Osteocyte (in vitro differentiated cells): ENCODE results near the gene TTC24. TPM values are rescaled to one million over a fixed set of nuclear protein-coding genes. Genes with fewer than 3 reads are reported as not detected.

Experiments
- DNase-seq: peaks from one replicate; pipeline ENCODE4 v3.0.0; 2021; ENCODE audit warnings: mixed read lengths; ENCODE audit not compliant: unreplicated experiment; ENCODE audit errors: extremely low spot score
- H3K27ac Mint-ChIP-seq: one replicate; pipeline ENCODE4 v1.8.0; 2021; ENCODE audit warnings: mild to moderate bottlenecking, mixed read lengths; ENCODE audit not compliant: unreplicated experiment
- H3K27me3 Mint-ChIP-seq: one replicate; pipeline ENCODE4 v1.8.0; 2021; ENCODE audit warnings: mixed read lengths; ENCODE audit not compliant: unreplicated experiment
- H3K36me3 Mint-ChIP-seq: one replicate; pipeline ENCODE4 v1.8.0; 2021; ENCODE audit warnings: mixed read lengths; ENCODE audit not compliant: unreplicated experiment
- H3K4me1 Mint-ChIP-seq: one replicate; pipeline ENCODE4 v1.8.0; 2021; ENCODE audit warnings: mixed read lengths; ENCODE audit not compliant: unreplicated experiment
- H3K4me3 Mint-ChIP-seq: one replicate; pipeline ENCODE4 v1.8.0; 2021; ENCODE audit warnings: mild to moderate bottlenecking, moderate library complexity, mixed read lengths; ENCODE audit not compliant: unreplicated experiment
- H3K9me3 Mint-ChIP-seq: one replicate; pipeline ENCODE4 v1.8.0; 2021; ENCODE audit warnings: mixed read lengths; ENCODE audit not compliant: unreplicated experiment
- total RNA-seq: library from RNA; stranded (reverse); gene quantifications from 2 replicates; pipeline ENCODE4 v1.2.1, GENCODE V29; 2021
- TF ChIP-seq, protein P1 (sequence below): fragments of 200-600 bp; sonication (generic); IDR thresholded peaks from 2 replicates; pipeline ENCODE4 v1.5.0; 2021; ENCODE audit warnings: antibody characterized with exemption, mild to moderate bottlenecking, moderate library complexity

TTC24 gene
- total RNA-seq, 1 donor from 2014 or later, result not detected

DNA sequence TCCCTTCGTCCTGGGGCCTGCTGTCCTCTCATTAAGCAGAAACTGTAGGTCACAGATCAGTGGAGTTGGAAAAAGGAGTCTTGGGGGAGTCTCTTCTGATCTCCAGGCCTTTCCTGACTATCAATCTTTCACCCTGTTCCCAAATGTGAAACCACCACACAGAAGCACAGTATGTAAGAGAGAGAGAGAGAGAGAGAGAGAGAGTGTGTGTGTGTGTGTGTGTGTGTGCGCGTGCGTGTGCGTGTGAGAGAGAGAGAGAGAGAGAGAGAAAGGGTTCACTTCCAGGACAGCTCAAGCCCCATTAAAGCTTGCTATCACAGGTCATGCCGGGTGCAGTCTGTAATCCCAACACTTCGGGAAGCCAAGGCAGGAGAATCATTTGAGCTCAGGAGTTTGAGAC lies 1.5 kb upstream of the TTC24 start:
- Mint-ChIP-seq H3K9me3 (no peaks in the 10 kb centered on the region), H3K4me3 (no peak overlapping the region), H3K36me3 (no peaks in the 10 kb centered on the region), H3K4me1 (no peaks in the 10 kb centered on the region), H3K27ac (no peak overlapping the region), H3K27me3 (peaks cover 16% of the 10 kb centered on the region)
- TF ChIP-seq, protein P1, sequence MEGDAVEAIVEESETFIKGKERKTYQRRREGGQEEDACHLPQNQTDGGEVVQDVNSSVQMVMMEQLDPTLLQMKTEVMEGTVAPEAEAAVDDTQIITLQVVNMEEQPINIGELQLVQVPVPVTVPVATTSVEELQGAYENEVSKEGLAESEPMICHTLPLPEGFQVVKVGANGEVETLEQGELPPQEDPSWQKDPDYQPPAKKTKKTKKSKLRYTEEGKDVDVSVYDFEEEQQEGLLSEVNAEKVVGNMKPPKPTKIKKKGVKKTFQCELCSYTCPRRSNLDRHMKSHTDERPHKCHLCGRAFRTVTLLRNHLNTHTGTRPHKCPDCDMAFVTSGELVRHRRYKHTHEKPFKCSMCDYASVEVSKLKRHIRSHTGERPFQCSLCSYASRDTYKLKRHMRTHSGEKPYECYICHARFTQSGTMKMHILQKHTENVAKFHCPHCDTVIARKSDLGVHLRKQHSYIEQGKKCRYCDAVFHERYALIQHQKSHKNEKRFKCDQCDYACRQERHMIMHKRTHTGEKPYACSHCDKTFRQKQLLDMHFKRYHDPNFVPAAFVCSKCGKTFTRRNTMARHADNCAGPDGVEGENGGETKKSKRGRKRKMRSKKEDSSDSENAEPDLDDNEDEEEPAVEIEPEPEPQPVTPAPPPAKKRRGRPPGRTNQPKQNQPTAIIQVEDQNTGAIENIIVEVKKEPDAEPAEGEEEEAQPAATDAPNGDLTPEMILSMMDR, result no peak
- DNase-seq, result no peak

- H3K27me3 Mint-ChIP-seq, result no peaks in the 10 kb centered on the region
- H3K36me3 Mint-ChIP-seq, result no peaks in the 10 kb centered on the region
- no peak overlapping the region for H3K27ac Mint-ChIP-seq
- DNase-seq, result no peak
- H3K4me1 Mint-ChIP-seq, result peaks cover 2% of the 10 kb centered on the region
- no peak overlapping the region for H3K4me3 Mint-ChIP-seq
- no peaks in the 10 kb centered on the region for H3K9me3 Mint-ChIP-seq
- TF ChIP-seq, protein P1, result no peak
Observed at GRCh38 chr1:156581661-156582387, 2.3 kb downstream of the TTC24 start.

DNA sequence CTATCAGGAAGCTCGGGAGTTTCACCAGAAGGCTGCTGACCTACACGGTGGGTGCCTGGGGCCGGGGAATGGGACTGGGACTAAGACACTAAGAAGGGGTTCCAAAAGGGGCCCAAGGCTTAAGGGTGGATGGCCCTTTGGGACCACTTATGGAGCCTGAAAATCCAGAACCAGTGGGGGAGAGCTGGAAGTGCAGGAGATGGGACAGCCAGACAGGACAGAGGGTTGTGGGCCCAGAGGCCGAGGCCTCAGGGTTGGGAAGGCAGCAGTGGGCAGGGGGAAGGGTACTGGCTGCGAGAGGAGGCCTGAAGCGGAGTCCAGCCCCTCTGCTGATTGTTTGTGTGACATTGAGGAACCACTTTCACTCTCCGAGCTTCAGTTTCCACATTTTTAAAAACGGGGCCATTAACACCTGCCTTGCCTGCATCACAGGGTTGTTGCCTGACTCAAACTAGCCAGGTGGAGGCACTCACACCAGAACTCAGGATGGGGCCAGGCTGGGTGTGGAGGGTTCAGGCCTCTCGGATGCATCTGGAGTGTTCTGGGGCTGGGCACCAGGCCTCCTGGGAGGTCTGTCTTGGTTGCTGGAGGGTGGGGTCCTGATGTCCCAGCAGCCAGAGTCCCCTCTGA lies 3.0 kb downstream of the TTC24 start:
- Mint-ChIP-seq H3K9me3 (no peaks in the 10 kb centered on the region), H3K27me3 (no peaks in the 10 kb centered on the region), H3K27ac (no peak overlapping the region), H3K36me3 (no peaks in the 10 kb centered on the region), H3K4me1 (peaks cover 2% of the 10 kb centered on the region), H3K4me3 (no peak overlapping the region)
- no peak for DNase-seq
- TF ChIP-seq, protein P1, result no peak

GRCh38 chr1:156583821-156584622 lies 4.5 kb downstream of the TTC24 start:
- no peak for DNase-seq
- Mint-ChIP-seq H3K4me3 (no peak overlapping the region), H3K27ac (no peak overlapping the region)

More at GRCh38 chr1:156583821-156584622, 4.5 kb downstream of the TTC24 start:
- Mint-ChIP-seq H3K4me1 (peaks cover 2% of the 10 kb centered on the region), H3K27me3 (peaks cover 2% of the 10 kb centered on the region), H3K36me3 (no peaks in the 10 kb centered on the region), H3K9me3 (no peaks in the 10 kb centered on the region)
- TF ChIP-seq, protein P1, result peak; percentile 90
